Kidney (tissue), 14 donors: ENCODE measurements around the gene PSTK. TPM values are rescaled to one million over a fixed set of nuclear protein-coding genes. Genes with fewer than 3 reads are reported as not detected.

Experiments
- DNase-seq, 5 donors: peaks; one replicate each; pipeline ENCODE4 v3.0.0-alpha.2; 2013 to 2020
- FAIRE-seq: peaks from 2 replicates; lab custom pipeline; 2012; peaks lifted over from hg19 to GRCh38; lab: Jason Lieb, UNC
- H3K27ac ChIP-seq, 2 donors: one replicate each; pipeline ENCODE4 v1.7.0; 2013; ENCODE audit warnings: low read depth in 2 of 2, low read length in 2 of 2, inconsistent platforms in 1 of 2
- H3K27me3 ChIP-seq: one replicate; pipeline ENCODE4 v1.7.1; 2013; ENCODE audit warnings: low read length, inconsistent platforms; ENCODE audit not compliant: control insufficient read depth, insufficient read depth
- H3K36me3 ChIP-seq, 3 donors: one replicate each; pipeline versions ENCODE4 v1.7.0 to v1.7.1; 2013; ENCODE audit warnings: low read length in 3 of 3, control low read depth in 1 of 3, inconsistent platforms in 1 of 3; ENCODE audit not compliant: insufficient read depth in 3 of 3, control insufficient read depth in 2 of 3
- H3K4me1 ChIP-seq, 3 donors: one replicate each; pipeline versions ENCODE4 v1.7.0 to v1.7.1; 2013; ENCODE audit warnings: low read length in 3 of 3, inconsistent platforms in 1 of 3, low read depth in 1 of 3; ENCODE audit not compliant: control insufficient read depth in 2 of 3, insufficient read depth in 2 of 3
- H3K4me3 ChIP-seq, 3 donors: one replicate each; pipeline versions ENCODE4 v1.7.0 to v1.8.1; 2013; ENCODE audit warnings: low read length in 3 of 3, control low read depth in 1 of 3, inconsistent platforms in 1 of 3
- H3K9ac ChIP-seq, 3 donors: one replicate each; pipeline versions ENCODE4 v1.7.0 to v1.7.1; 2013; ENCODE audit warnings: low read length in 3 of 3, control low read depth in 1 of 3, inconsistent platforms in 1 of 3
- H3K9me3 ChIP-seq, 3 donors: one replicate each; pipeline versions ENCODE4 v1.7.0 to v1.7.1; 2013; ENCODE audit warnings: low read length in 3 of 3, control low read depth in 1 of 3, inconsistent platforms in 1 of 3; ENCODE audit not compliant: control insufficient read depth in 2 of 3, insufficient read depth in 1 of 3
- CTCF ChIP-seq: IDR thresholded peaks from 3 replicates; pipeline ENCODE4 v1.5.1; 2012; ENCODE audit warnings: mild to moderate bottlenecking, moderate library complexity, borderline replicate concordance; ENCODE audit not compliant: insufficient read depth; ENCODE audit errors: extremely low read depth
- intact Hi-C: fragments of 100-400 bp; cut with DNase I; formaldehyde crosslinking; loops from one replicate; pipeline ENCODE4 v1.11.1; 2022
- polyA plus RNA-seq: library from polyadenylated mRNA; stranded (reverse); fragments of 350-450 nt; fragmentation: Illumina TruSeq; extraction: RNeasy Lipid Tissue Mini Kit (QIAGEN cat#74804); gene quantifications from one replicate; pipeline ENCODE4 v1.2.3, GENCODE V29; 2014; ENCODE audit warnings: low read depth, low replicate concordance; ENCODE audit not compliant: insufficient read depth
- total RNA-seq: library from RNA; stranded (reverse); fragmentation: NEBNext Ultra II Directional; extraction: Animal tissue kit (Norgen Biotek cat#: 25700); gene quantifications from one replicate; pipeline ENCODE4 v1.2.1, GENCODE V29; 2021
- donor health status: control.
- donor health status: control.
- donor health status: control.
- donor health status: control.
- donor health status: control.
- donor health status: DM: yes; HTN: yes; CAD: no.
- donor health status: Normal renal cell carcinoma (clear cell type).

Gene PSTK
- total and polyA plus RNA-seq, 2 donors from 2014 or later: 4.3 to 4.7 TPM

DNA sequence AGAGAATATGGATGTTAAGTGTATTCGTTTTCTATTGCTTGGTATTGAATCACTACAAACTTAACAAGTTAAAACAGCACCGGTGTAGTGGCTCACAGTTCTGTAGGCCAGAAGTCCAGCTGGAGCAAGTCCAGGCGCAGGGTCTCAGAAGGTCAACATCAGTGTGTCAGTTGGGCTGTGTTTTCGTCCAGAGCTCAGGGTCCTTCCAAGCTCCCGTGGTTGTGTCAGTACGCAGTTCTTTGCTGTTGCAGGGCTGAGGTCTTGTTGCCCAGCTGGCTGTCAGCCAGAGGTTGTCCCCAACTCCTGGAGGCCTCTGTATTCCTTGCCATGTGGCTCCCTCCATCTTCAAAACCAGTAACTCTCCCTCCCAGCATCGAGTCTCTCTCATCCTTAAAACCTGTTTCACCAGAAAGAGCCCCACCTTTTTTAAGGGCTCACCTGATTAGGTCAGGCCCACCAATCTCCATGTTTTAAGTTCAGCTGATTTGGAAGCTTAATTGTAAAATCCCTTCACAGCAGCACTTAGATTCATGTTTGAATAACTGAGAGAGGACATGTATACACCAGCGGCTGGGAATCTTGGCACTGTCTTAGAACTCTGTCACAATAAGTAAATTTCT is 55.4 kb downstream of the PSTK start:
- TF ChIP-seq CTCF: no peak
- intact Hi-C loops: no loop called here
- no peak for FAIRE-seq
- Histone ChIP-seq H3K27ac (no peak overlapping the region), H3K27me3 (no peaks in the 10 kb centered on the region), H3K4me1 (peaks cover 0 to 6% (median 2%) of the 10 kb centered on the region in 3 donors), H3K9ac (no peak overlapping the region), H3K9me3 (no peaks in the 10 kb centered on the region), H3K36me3 (peaks cover 0 to 5% (median 0%) of the 10 kb centered on the region in 3 donors), H3K4me3 (no peak overlapping the region)
- DNase-seq: no peak

DNA sequence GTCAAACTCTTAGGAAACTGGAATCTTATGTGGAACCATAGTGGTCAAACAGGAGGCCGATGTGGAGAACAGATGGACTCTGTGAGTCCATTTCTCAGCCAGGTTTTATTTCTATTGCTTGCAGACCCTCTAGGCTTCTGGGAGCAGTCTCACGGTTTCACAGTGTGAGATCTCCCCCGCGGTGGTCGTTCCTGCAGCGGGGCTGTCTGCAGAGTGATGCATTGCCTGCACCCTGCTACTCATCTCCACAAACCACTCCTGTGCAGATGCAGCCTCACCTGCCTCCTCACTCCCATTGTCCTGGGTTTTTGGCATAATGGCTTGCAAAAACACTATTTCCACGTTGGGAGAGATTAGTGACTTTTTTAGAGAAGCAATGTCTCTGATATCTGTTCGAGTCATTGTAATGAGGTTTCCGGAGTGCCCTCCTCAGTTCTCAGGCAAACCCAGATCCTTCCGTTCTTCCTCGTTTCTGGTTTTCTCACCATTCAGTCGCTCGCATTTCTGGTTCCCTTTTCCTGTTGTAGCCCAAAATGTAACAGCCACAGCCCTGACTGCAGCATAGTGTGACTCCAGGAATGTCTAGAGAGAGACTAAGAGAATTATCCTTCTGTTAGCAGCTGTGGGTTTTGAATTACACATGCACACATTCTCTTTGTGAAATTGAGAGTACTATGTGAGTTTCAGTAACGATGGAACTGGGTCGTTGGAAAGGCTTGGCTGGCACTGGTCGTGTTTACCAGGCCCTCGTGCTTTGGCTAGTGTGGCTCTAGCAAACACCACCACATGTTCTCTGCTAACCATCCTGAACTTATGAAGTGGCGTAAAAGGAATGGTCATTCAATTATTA is 58.8 kb downstream of the PSTK start:
- no peaks in the 10 kb centered on the region for H3K9me3 ChIP-seq
- peak overlapping the region in 1 of 2 donors; percentile 22 for H3K27ac ChIP-seq
- no peaks in the 10 kb centered on the region for H3K27me3 ChIP-seq
- peaks cover 0 to 5% (median 2%) of the 10 kb centered on the region in 3 donors for H3K36me3 ChIP-seq
- no peak overlapping the region for H3K4me3 ChIP-seq
- peak in 2 of 5 donors; percentile 6 to 7 for DNase-seq
- TF ChIP-seq CTCF: no peak
- H3K4me1 ChIP-seq: peaks cover 0 to 6% (median 2%) of the 10 kb centered on the region in 3 donors
- no peak for FAIRE-seq
- intact Hi-C loops: no loop called here
- no peak overlapping the region for H3K9ac ChIP-seq

- Histone ChIP-seq H3K9ac (no peak overlapping the region), H3K27me3 (no peaks in the 10 kb centered on the region), H3K4me3 (no peak overlapping the region), H3K36me3 (peaks cover 0 to 8% (median 5%) of the 10 kb centered on the region in 3 donors), H3K4me1 (peaks cover 0 to 6% (median 2%) of the 10 kb centered on the region in 3 donors), H3K9me3 (no peaks in the 10 kb centered on the region), H3K27ac (no peak overlapping the region)
- intact Hi-C loops: no loop called here
- FAIRE-seq: peak; percentile 60
- DNase-seq: no peak
- TF ChIP-seq CTCF: no peak
Observed at GRCh38 chr10:123039632-123039930, 59.4 kb downstream of the PSTK start.

Other genes starting within 250 kb of the PSTK start
- gene CUZD1, start 134.5 kb upstream of the PSTK start, total RNA-seq: 0.54 TPM
- 0.65 TPM for gene CUZD1, start 134.5 kb upstream of the PSTK start, polyA plus RNA-seq
- 3.8 TPM for gene FAM24B, start 100.8 kb upstream of the PSTK start, total RNA-seq
- gene FAM24B, start 100.8 kb upstream of the PSTK start, polyA plus RNA-seq: 26.7 TPM
- not detected for gene FAM24A, start 69.8 kb upstream of the PSTK start, total RNA-seq
- not detected for gene FAM24A, start 69.8 kb upstream of the PSTK start, polyA plus RNA-seq
- gene C10orf88, start 26.2 kb upstream of the PSTK start, total RNA-seq: 7.6 TPM
- 4.3 TPM for gene C10orf88, start 26.2 kb upstream of the PSTK start, polyA plus RNA-seq
- gene IKZF5, start 28.4 kb downstream of the PSTK start, total RNA-seq: 17.1 TPM
- gene IKZF5, start 28.4 kb downstream of the PSTK start, polyA plus RNA-seq: 7.3 TPM
- gene ACADSB, start 28.6 kb downstream of the PSTK start, total RNA-seq: 26.6 TPM
- 48.5 TPM for gene ACADSB, start 28.6 kb downstream of the PSTK start, polyA plus RNA-seq
- not detected for gene HMX3, start 155.6 kb downstream of the PSTK start, total RNA-seq
- gene HMX3, start 155.6 kb downstream of the PSTK start, polyA plus RNA-seq: not detected
- 0.25 TPM for gene HMX2, start 167.7 kb downstream of the PSTK start, total RNA-seq
- gene HMX2, start 167.7 kb downstream of the PSTK start, polyA plus RNA-seq: 4.0 TPM
- 60.8 TPM for gene BUB3, start 174.0 kb downstream of the PSTK start, total RNA-seq
- gene BUB3, start 174.0 kb downstream of the PSTK start, polyA plus RNA-seq: 49.0 TPM